A549 (cell line): ENCODE measurements around the gene HCN2. TPM values are rescaled to one million over a fixed set of nuclear protein-coding genes. Genes with fewer than 3 reads are reported as not detected.

Experiments used
- ATAC-seq, 2 experiments: fragments of 200-7000 bp in 1 of 2; fragments of >200 bp in 1 of 2; cut with Nextera tagmentation in 1 of 2; cut with Tn5 transposase in 1 of 2; 3 replicates each; pipeline versions ENCODE4 v1.8.0 to v1.9.1; 2018 to 2020; ENCODE audit warnings: mild to moderate bottlenecking in 1 of 2, moderate library complexity in 1 of 2
- CTCF ChIA-PET: fragments of 300-600 bp; sonication (Branson Sonifier 250); formaldehyde crosslinking; extraction: SDS; loops from one replicate; lab custom pipeline; 2021; ENCODE audit warnings: antibody characterized with exemption, inconsistent platforms; lab: Yijun Ruan, JAX
- POLR2A ChIA-PET: fragments of 350-600 bp; formaldehyde crosslinking; extraction: SDS; loops from one replicate; lab custom pipeline; 2021; ENCODE audit warnings: antibody characterized with exemption, inconsistent platforms; lab: Yijun Ruan, JAX
- DNase-seq, 2 experiments: peaks; one replicate each; pipeline versions ENCODE4 v3.0.0 to v3.0.0-alpha.2; 2011 to 2016; ENCODE audit warnings: low read depth in 1 of 2, low spot score in 1 of 2
- FAIRE-seq: peaks from 2 replicates; lab custom pipeline; 2011; peaks lifted over from hg19 to GRCh38; lab: Jason Lieb, UNC
- H3K27ac ChIP-seq, 2 experiments: fragments of >200 bp; sonication (Bioruptor Twin); formaldehyde crosslinking; 3 replicates each; pipeline ENCODE4 v1.5.1; 2016 to 2017
- H3K4me1 ChIP-seq: fragments of >200 bp; sonication (Bioruptor Twin); formaldehyde crosslinking; 3 replicates; pipeline ENCODE4 v1.6.1; 2016
- H3K4me2 ChIP-seq: fragments of >200 bp; sonication (Bioruptor Twin); formaldehyde crosslinking; 3 replicates; pipeline ENCODE4 v1.6.1; 2016
- H3K4me3 ChIP-seq: fragments of >200 bp; sonication (Bioruptor Twin); formaldehyde crosslinking; 3 replicates; pipeline ENCODE4 v1.5.1; 2016
- H3K9me3 ChIP-seq: fragments of >200 bp; sonication (Bioruptor Twin); formaldehyde crosslinking; 3 replicates; pipeline ENCODE4 v1.6.1; 2016
- CHD4 ChIP-seq: fragments of 200-600 bp; sonication (generic); IDR thresholded peaks from 2 replicates; pipeline ENCODE4 v1.6.1; 2016; ENCODE audit warnings: antibody characterized with exemption, mild to moderate bottlenecking, borderline replicate concordance
- EP300 ChIP-seq, 2 experiments: fragments of >200 bp; sonication (Bioruptor Twin); formaldehyde crosslinking; IDR thresholded peaks; 2 replicates in 1 of 2; 3 replicates in 1 of 2; pipeline ENCODE4 v1.6.1; 2016 to 2017
- HDAC2 ChIP-seq: fragments of 200-600 bp; sonication (generic); IDR thresholded peaks from 2 replicates; pipeline ENCODE4 v1.6.1; 2016
- HES2 ChIP-seq: fragments of >200 bp; sonication (Bioruptor Twin); formaldehyde crosslinking; IDR thresholded peaks from 2 replicates; pipeline ENCODE4 v1.6.1; 2016
- HEYL ChIP-seq: fragments of 250-450 bp; sonication (Bioruptor Pico); IDR thresholded peaks from 2 replicates; pipeline ENCODE4 v1.8.0; 2021; ENCODE audit warnings: mild to moderate bottlenecking, moderate library complexity
- HOXB5 ChIP-seq: fragments of 250-450 bp; sonication (Bioruptor Pico); IDR thresholded peaks from 2 replicates; pipeline ENCODE4 v1.5.0; 2020; ENCODE audit warnings: mild to moderate bottlenecking, moderate library complexity
- JUN ChIP-seq, 2 experiments: fragments of >200 bp; sonication (Bioruptor Twin); formaldehyde crosslinking; IDR thresholded peaks; 2 replicates in 1 of 2; 3 replicates in 1 of 2; pipeline ENCODE4 v1.6.1; 2016 to 2017
- KDM5A ChIP-seq: fragments of 200-600 bp; sonication (generic); IDR thresholded peaks from 2 replicates; pipeline ENCODE4 v1.6.1; 2016; ENCODE audit warnings: antibody characterized with exemption, mild to moderate bottlenecking
- RARB ChIP-seq: fragments of 250-450 bp; sonication (Bioruptor Pico); IDR thresholded peaks from 2 replicates; pipeline ENCODE4 v1.8.0; 2021; ENCODE audit warnings: mild to moderate bottlenecking, moderate library complexity
- REST ChIP-seq: fragments of 200-600 bp; sonication (generic); IDR thresholded peaks from 2 replicates; pipeline ENCODE4 v1.6.1; 2016; ENCODE audit warnings: antibody characterized with exemption, mild to moderate bottlenecking, moderate library complexity
- RFX5 ChIP-seq: fragments of 450-650 bp; IDR thresholded peaks from 2 replicates; pipeline ENCODE4 v1.7.1; 2014; ENCODE audit warnings: antibody characterized with exemption, mild to moderate bottlenecking, moderate library complexity
- SMC3 ChIP-seq: fragments of >200 bp; sonication (Bioruptor Twin); formaldehyde crosslinking; IDR thresholded peaks from 3 replicates; pipeline ENCODE4 v1.6.1; 2018; ENCODE audit warnings: inconsistent platforms
- WGBS: methylation state at CpG from one replicate; pipeline ENCODE4 v1.1.6; 2017; ENCODE audit errors: missing lambda C conversion rate; 5-methylcytosine and 5-hydroxymethylcytosine counted together
- polyA plus RNA-seq, 4 experiments: library from polyadenylated mRNA; depleted of rRNA in 3 of 4; stranded (reverse); fragments of >200 nt; fragmentation: RNase III in 1 of 4; extraction: RNeasy Plus Mini Kit Qiagen cat#74134 plus additional on column Dnase treatment in 1 of 4; gene quantifications; 2 replicates in 3 of 4; 3 replicates in 1 of 4; pipeline ENCODE4 v1.2.3, GENCODE V29; 2011 to 2017
- TF ChIP-seq, protein P1 (sequence below): fragments of 150-350 bp; IDR thresholded peaks from 2 replicates; pipeline ENCODE4 v1.6.1; 2014; ENCODE audit warnings: low read depth, mild to moderate bottlenecking, low read length

HCN2 gene
- polyA plus RNA-seq, 2 of the 4 experiments (the other 2 are of a cell fraction) = 2.7 to 23.2 TPM

DNA sequence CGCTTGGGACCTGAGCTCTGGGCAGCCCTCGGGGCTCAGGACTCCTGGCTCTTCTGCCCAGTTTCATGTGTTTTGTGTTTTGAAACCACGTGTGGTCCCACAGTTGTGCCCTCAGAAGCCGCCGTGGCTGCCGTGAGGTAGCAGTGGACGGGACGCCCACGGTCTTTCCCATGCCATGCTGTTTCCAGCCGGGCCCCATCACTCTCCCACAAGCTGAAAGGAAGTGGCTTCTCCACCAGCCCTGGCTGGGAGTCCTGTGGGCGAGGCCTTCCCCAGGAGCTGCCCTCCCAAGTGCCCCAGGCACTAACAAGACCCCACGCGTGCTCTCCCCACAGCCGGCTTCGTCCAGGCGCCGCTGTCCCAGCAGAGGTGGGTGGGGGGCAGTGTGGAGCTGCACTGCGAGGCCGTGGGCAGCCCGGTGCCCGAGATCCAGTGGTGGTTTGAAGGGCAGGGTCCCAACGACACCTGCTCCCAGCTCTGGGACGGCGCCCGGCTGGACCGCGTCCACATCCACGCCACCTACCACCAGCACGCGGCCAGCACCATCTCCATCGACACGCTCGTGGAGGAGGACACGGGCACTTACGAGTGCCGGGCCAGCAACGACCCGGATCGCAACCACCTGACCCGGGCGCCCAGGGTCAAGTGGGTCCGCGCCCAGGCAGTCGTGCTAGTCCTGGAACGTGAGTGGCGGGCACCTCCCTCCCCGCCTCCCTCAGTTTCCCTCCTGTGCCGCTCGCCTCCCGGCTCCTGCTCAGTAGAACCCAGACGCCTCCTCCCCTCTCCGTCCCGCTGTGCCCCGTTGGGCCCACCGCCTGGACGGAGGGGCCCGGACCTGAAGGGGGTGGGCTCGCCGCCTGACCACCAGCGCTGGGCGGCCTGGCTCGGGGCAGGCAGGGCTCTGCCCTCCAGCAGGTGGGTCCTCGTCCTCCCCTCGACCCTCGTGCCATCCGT is 12.0 kb upstream of the HCN2 start:
- ChIA-PET POLR2A (interaction anchor here (0.7 to 1.5 kb wide), 2 partner anchors 8 to 120 kb away, joined by 3 read pairs; no protein-coding TSS in a partner anchor), CTCF (interaction anchor here (0.7 to 2.2 kb wide), 4 partner anchors 8 to 102 kb away, joined by 3 to 31 read pairs (median 4); no protein-coding TSS in a partner anchor)
- 93% methylated on average over 52 of the region's 66 CpGs for WGBS
- no peak overlapping the region for H3K4me2 ChIP-seq
- DNase-seq = no peak
- H3K9me3 ChIP-seq = no peaks in the 10 kb centered on the region
- H3K4me1 ChIP-seq = peaks cover 32% of the 10 kb centered on the region
- H3K4me3 ChIP-seq = no peak overlapping the region
- no peak overlapping the region for H3K27ac ChIP-seq
- TF ChIP-seq HES2 = no peak
- no peak for TF ChIP-seq REST
- TF ChIP-seq SMC3 = no peak
- TF ChIP-seq CHD4 = no peak
- TF ChIP-seq HEYL (CRISPR knock-in tag) = no peak
- no peak for TF ChIP-seq HDAC2
- no peak for FAIRE-seq
- ATAC-seq = no peak

DNA sequence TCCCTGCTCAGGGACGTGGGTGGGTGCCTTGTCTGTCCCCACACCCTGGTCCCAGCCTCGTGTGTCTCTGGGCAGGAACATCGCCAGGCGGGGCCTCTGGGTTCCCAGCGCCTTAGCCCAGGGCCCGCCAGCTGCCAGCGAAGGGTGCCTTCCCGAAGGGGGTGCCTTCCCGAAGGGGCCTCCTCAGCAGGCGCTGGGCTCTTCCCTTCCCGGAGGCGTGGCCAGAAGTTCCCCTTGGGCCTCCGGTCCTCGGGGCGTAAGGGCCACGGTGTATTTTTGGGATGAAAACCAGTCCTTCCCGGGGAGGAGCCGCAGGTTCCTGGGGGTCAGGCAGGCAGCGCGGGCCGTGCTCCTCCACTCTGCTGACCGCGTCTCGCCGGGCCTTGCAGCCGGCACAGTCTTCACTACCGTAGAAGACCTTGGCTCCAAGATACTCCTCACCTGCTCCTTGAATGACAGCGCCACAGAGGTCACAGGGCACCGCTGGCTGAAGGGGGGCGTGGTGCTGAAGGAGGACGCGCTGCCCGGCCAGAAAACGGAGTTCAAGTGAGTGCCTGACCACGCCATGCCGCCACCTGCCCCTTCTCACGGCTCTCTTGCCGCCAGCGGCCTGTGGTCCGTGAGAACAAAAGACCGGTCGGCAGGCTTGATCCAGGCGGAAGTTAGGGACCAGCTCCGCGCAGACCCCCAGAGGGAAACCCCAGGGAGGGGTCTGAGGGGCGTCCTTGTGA is 10.4 kb upstream of the HCN2 start:
- CTCF ChIA-PET = interaction anchor here (0.9 kb wide), 1 partner anchor 9 kb away, joined by 3 read pairs; no protein-coding TSS in a partner anchor
- Histone ChIP-seq H3K4me3 (no peak overlapping the region), H3K4me1 (peaks cover 33% of the 10 kb centered on the region), H3K4me2 (no peak overlapping the region)
- ATAC-seq (no peak), FAIRE-seq (no peak)
- TF ChIP-seq JUN (IDR thresholded peaks at IDR 0.05) = no peak
- no peak for TF ChIP-seq HOXB5 (CRISPR knock-in tag)
- TF ChIP-seq RFX5 = no peak
- TF ChIP-seq REST = no peak
- no peak for TF ChIP-seq HES2
- no peak for TF ChIP-seq KDM5A
- no peak for TF ChIP-seq EP300 (IDR thresholded peaks at IDR 0.05)
- TF ChIP-seq RARB (CRISPR knock-in tag) = no peak
- TF ChIP-seq, protein P1, sequence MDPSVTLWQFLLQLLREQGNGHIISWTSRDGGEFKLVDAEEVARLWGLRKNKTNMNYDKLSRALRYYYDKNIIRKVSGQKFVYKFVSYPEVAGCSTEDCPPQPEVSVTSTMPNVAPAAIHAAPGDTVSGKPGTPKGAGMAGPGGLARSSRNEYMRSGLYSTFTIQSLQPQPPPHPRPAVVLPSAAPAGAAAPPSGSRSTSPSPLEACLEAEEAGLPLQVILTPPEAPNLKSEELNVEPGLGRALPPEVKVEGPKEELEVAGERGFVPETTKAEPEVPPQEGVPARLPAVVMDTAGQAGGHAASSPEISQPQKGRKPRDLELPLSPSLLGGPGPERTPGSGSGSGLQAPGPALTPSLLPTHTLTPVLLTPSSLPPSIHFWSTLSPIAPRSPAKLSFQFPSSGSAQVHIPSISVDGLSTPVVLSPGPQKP = no peak
- TF ChIP-seq, all 56 proteins: peak for 0
- 86% methylated on average over 23 of the region's 46 CpGs for WGBS
- H3K27ac ChIP-seq = no peak overlapping the region
- POLR2A ChIA-PET = no interaction called here
- no peak for DNase-seq
- no peaks in the 10 kb centered on the region for H3K9me3 ChIP-seq
